ENCODE results near the gene ZNF710. TPM values are rescaled to one million over a fixed set of nuclear protein-coding genes. Genes with fewer than 3 reads are reported as not detected.

Gene ZNF710
- total and polyA plus RNA-seq, 2 of the 8 experiments (the other 6 are each of a cell fraction or from before 2014, with no cell fraction given): 10.5 to 24.0 TPM

- Histone ChIP-seq H3K79me1 (ENCODE audit: low read depth, low read length) (no peaks in the 10 kb centered on the region), H3K4me2 (ENCODE audit: insufficient read depth in 1 of 2, low read depth in 2 of 2, low read length in 2 of 2) (no peak overlapping the region), H3K4ac (replicated peaks; ENCODE audit: insufficient read length, low read depth, low read length) (no peak overlapping the region), H3K9me3 (ENCODE audit: insufficient read depth in 2 of 2, low read depth in 1 of 2, low read length in 1 of 2) (no peaks in the 10 kb centered on the region), H2BK12ac (ENCODE audit: low read depth, low read length) (no peak overlapping the region), H3K36me3 (ENCODE audit: control insufficient read depth in 2 of 4, insufficient read depth in 4 of 4, low read length in 3 of 4) (peaks cover 0 to 10% (median under 1%) of the 10 kb centered on the region in 4 experiments; a peak in 5 of 8 replicates), H4K91ac (replicated peaks; ENCODE audit: insufficient read length, low read length) (no peak overlapping the region), H3K4me1 (replicated peaks in 1 of 4; ENCODE audit: control insufficient read depth in 3 of 4, insufficient read depth in 4 of 4, low read length in 3 of 4) (peaks cover 4 to 6% (median 5%) of the 10 kb centered on the region in 4 experiments; a peak in 5 of 7 replicates), H3K79me2 (ENCODE audit: control insufficient read depth in 1 of 2, insufficient read depth in 2 of 2, low read length in 2 of 2) (no peaks in the 10 kb centered on the region), H3K23ac (ENCODE audit: insufficient read length) (no peak overlapping the region), H3K27ac (ENCODE audit: low read depth, low read length) (no peak overlapping the region), H4K8ac (ENCODE audit: extremely low read depth, insufficient read depth, low read length) (no peak overlapping the region; the same call in 1 of the 2 replicates), H3K18ac (ENCODE audit: extremely low read depth, low read length) (no peak overlapping the region), H3K56ac (replicated peaks; ENCODE audit: insufficient read length, low read depth, low read length) (no peak overlapping the region), H2BK15ac (ENCODE audit: low read length) (no peak overlapping the region), H2BK20ac (ENCODE audit: low read length) (no peak overlapping the region), H2BK120ac (replicated peaks; ENCODE audit: low read depth, low read length) (no peak overlapping the region), H4K20me1 (replicated peaks in 1 of 2; ENCODE audit: control insufficient read depth in 1 of 2, insufficient read depth in 2 of 2, low read length in 2 of 2) (peaks cover 0 to 4% of the 10 kb centered on the region in 2 experiments), H3K9ac (replicated peaks in 1 of 4; ENCODE audit: extremely low read depth in 1 of 4, low read depth in 3 of 4, low read length in 3 of 4) (no peak overlapping the region), H3K4me3 (ENCODE audit: extremely low read depth in 1 of 4, insufficient read depth in 2 of 4, low read depth in 3 of 4, low read length in 4 of 4) (no peak overlapping the region), H3K27me3 (replicated peaks in 1 of 4; ENCODE audit: control insufficient read depth in 3 of 4, extremely low read depth in 1 of 4, insufficient read depth in 3 of 4, low read length in 3 of 4) (no peaks in the 10 kb centered on the region), H2BK5ac (ENCODE audit: low read depth, low read length) (no peak overlapping the region), H3K23me2 (ENCODE audit: low read depth, low read length) (no peaks in the 10 kb centered on the region), H4K5ac (ENCODE audit: insufficient read length, low read depth, low read length) (no peak overlapping the region), H2AFZ (ENCODE audit: low read length) (no peak overlapping the region), H3K14ac (ENCODE audit: insufficient read length) (no peak overlapping the region), H2AK5ac (ENCODE audit: low read depth, low read length) (no peak overlapping the region)
- ChIA-PET POLR2A (ENCODE audit: partially characterized antibody) (no interaction called here), CTCF (ENCODE audit: partially characterized antibody) (interaction anchor here (0.7 to 7.4 kb wide), 5 partner anchors 12 to 179 kb away, joined by 3 to 99 read pairs (median 3); partner anchors contain the start of gene AP3S2)
- TF ChIP-seq SUZ12 (IDR thresholded peaks at IDR 0.05; ENCODE audit: low read length): no peak
- TF ChIP-seq SP2 (IDR thresholded peaks at IDR 0.05; ENCODE audit: low read length): no peak
- TF ChIP-seq JUND (IDR thresholded peaks at IDR 0.05; ENCODE audit: low read length): no peak
- no peak for TF ChIP-seq FOSL1 (IDR thresholded peaks at IDR 0.05; ENCODE audit: insufficient read depth, low read depth, low read length)
- no peak for TF ChIP-seq POLR2A (IDR thresholded peaks at IDR 0.05; ENCODE audit: control extremely low read depth in 1 of 2, low read depth in 2 of 2, low read length in 2 of 2)
- no peak for TF ChIP-seq SP4 (IDR thresholded peaks at IDR 0.05; ENCODE audit: low read length)
- no peak for TF ChIP-seq KDM4A (IDR thresholded peaks at IDR 0.05; ENCODE audit: low read depth, low read length, severe bottlenecking)
- DNase-seq (ENCODE audit: low read depth in 1 of 2, low spot score in 2 of 2) (no peak), FAIRE-seq (no peak)
- 94% methylated on average over 10 of the region's 17 CpGs; no CpG with 5 or more reads in 1 of the 2 experiments for WGBS, 2 experiments (ENCODE audit: extremely low coverage in 1 of 2, insufficient coverage in 1 of 2, insufficient read length in 1 of 2, insufficient replicate concordance in 2 of 2, low coverage in 1 of 2, low lambda C conversion rate in 2 of 2, missing lambda C conversion rate in 1 of 2)
These were observed 72.0 kb downstream of the ZNF710 start for GRCh38 chr15:90072978-90073640.

Measured in H1 (cell line).